Stimulated activated CD8-positive, alpha-beta memory T cell treated with anti-CD3 and anti-CD28 coated beads, Interleukin-4, amount 100 ng/mL, for 4 hours (primary cell): ENCODE measurements around the gene DYNLL1.
"Not testable (repeated sequence)": the region's sequence is repeated elsewhere in the genome, so short reads cannot be mapped to it uniquely, and the experiment has no call there.

ENCODE experiments used
- DNase-seq, 2 donors: peaks; one replicate each; pipeline ENCODE4 v3.0.0-alpha.2; 2020; ENCODE audit warnings: low read depth in 2 of 2, low spot score in 1 of 2

Gene DYNLL1

DNA sequence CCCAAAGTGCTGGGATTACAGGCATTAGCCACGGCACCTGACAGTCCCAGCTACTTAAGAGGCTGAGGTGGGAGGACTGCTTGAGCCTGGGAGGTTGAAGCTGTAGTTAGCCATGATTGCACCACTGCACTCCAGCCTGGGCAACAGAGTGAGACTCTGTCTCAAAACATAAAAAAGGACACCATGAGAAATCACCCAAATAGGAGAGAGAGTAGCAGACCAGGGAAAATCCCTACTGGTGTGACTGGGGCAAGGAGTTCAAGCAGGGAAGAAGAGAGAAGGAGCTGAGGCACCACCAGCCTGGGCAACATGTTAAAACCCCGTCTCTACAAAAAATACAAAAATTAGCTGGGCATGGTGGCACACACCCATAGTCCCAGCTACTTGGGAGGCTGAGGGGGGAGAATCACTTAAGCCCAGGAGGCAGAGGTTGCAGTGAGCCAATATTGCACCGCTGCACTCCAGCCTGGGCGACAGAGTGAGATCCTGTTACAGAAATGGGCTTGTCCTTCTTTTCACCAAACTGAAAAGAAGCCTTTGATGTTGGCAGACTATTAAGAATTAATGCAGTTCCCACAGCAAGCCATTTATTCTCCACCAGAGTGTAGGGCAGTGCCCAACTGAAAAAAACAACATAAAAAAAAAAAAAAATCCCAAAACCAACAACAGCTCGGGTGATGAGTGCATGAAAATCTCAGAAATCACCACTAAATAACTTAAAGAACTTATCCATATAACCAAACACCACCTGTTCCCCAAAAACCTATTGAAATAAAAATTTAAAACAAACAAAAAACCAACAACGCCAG lies 21.9 kb upstream of the DYNLL1 start:
- no peak for DNase-seq

DNA sequence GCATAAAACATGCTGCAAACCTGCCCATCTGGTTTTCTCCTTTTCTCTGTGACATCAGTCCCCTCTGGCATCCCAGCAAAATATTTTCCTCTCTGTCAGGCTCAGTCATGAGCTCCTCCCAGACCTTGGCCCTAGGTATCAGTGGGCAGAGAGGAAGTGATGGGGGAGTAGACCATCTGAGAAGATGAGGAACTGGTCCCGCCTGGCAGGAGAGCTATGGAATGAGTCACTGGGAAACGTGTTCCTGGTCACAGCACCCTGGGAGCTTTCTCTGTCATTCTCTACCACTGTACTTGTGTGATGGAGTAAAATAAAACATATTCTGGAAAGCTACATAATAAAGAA lies 21.3 kb upstream of the DYNLL1 start:
- no peak for DNase-seq

DNA sequence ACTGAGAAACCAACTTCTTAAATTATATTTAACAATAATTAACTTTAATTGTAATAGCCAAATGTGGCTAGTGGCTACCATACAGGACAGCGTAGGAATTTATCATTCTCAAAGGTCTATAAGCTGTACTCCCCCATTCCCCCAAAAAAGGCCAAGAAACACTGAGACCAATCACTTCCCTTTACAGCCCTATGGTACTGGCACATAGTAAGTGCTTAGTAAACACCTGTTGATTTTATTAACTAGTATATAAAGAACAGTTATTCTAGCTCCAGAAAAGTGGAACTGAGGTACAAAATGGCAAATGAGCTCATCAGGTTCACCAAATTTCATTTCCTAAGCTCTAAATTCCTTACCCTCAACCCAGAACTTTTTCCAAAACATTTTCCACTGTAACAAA lies 20.3 kb upstream of the DYNLL1 start:
- DNase-seq: no peak

DNA sequence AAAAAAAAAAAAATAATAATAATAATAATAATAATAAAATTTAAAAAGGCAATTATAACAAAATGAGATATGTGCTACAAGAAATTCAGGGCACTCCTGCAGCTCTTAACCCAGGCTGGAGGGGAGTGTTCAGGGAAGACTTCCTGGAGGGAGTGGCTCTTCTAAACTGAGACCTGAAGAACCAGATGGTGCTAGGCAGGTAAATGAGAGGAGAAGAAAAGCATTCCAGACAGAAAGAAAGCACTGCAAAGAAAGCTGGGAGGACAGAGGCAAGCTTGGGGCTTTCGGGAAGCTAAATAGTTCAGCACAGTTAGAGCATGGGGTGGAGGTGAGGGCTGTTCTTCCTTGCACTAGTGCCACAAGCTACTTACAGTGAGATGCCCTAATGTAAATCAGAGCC lies 16.5 kb upstream of the DYNLL1 start:
- no peak for DNase-seq

DNA sequence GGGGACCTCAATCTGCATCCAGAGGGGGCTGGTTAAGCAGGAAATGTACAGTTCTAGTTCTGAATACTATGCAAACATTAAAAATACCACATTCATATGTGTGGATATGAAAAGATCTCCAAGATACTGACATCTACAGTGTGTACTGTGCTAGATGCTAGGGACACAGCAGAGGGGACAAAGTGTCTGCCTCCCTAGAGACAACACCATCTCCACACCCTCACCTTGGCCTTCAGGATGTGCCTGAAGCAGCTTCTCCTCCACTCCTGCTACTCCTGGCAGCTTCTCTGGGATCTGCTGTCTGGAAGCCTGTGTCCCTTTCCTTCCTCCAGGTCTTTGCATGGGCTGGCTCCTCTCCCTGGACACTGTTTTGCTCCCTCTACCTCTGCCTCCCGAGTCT lies 15.7 kb upstream of the DYNLL1 start:
- DNase-seq: no peak

DNA sequence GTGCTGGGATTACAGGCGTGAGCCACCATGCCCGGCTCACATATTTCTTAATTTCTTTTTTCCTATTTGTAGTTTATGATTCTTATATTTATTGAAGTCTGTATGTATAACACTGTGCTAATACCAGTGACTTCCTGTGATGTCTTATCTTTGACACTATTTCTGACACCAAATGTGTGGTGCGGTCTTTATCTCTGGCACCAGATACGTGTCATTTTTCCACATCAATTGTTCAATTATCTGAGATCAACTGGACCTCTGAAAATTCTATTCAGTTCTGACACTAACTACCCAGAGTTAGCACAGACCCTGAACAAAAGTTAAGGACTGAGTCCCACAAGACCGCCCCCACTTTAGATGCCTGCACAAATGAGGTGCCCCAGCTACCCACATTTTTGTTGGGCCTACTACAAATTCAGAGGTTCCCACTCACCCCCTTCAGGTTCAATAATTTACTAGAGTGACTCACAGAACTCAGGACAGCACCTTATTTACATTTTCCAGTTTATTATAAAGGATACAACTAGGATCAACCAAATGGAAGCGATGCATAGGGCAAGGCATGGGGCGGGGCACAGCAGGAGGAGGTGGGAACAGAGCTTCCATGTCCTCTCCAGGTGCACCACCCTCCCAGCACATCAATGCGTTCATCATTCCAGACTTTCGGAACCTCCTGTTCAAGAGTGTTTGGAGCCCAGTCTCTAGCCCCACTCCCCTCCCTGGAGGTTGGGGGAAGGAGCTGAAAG lies 14.7 kb upstream of the DYNLL1 start:
- no peak for DNase-seq

DNA sequence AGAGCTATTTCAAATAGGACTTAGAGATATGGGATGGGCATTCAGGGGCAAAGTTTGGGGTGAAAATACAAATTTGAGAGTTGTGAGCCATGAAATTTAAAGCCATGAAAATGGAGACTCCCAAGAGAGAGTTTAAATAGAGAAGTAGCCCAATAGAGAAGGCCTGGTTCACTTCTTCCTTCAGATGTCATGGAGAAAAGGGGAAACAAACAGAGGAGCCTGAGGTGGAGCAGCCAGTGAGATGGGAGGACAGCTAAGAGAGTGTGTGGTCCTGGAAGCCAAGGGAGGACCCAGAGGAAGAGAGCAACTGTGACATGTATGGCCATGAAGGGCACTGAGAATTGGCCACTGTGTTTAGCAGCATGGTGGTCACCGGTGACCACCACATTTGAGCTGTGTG lies 12.3 kb upstream of the DYNLL1 start:
- no peak for DNase-seq

DNA sequence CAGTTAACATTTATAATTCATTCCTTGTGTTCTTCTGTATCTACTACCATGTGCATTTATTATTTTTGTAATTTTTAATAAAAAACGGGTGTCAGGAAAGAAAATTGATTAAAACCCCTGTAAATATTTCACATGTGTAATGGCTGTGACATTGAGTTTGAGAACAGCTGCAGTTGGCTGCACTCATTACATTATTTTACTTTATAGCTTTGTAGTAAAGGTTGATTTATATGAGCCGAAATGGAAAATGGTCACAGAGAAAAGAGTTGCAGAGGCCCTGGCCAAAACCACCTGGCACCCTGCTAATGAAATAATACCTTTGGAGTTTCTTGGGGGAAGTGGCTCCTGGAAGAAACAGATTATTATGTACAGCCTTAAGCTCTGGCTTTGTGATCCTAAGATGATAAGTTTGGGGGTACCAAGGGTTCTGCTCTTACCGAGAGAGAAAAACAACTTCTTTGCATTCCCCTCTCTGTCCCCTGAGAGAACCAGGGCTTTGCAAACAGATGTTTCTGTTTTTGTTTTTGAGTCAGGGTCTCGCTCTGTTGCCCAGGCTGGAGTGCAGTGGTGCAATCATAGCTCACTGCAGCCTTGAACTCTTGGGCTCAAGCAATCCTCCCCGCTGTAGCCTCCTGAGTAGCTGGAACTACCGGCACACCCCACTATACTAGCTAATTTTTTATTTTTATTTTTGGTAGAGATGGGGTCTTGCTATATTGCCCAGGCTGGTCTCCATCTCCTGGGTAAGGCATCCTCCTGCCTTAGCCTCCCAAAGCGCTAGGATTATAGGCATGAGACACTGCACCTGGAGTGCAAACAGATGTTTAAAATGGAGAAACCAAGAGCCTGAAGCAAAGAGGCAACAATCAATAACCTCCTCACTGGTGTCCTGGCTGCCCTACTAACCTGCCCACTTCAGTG lies 9.7 kb upstream of the DYNLL1 start:
- no peak for DNase-seq

DNA sequence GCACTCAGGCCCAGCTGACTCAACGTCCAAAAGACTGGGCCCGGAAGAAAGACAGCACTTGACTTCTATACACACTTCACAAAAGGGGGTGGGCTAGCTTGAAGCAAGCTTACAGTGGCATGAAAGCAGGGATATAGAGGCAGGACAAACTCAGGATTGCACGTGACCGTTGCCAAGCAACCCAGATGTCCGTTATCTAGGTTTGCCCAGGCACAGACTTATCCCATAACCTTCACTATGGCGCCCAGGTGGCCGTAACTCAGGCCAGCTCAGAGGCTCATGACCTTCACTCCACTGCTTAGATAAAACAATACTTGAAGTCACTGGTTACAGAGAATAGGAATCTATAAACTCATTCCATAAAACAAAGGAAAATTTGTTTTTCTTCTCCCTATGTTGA lies 8.4 kb upstream of the DYNLL1 start:
- DNase-seq: not testable (repeated sequence)

DNA sequence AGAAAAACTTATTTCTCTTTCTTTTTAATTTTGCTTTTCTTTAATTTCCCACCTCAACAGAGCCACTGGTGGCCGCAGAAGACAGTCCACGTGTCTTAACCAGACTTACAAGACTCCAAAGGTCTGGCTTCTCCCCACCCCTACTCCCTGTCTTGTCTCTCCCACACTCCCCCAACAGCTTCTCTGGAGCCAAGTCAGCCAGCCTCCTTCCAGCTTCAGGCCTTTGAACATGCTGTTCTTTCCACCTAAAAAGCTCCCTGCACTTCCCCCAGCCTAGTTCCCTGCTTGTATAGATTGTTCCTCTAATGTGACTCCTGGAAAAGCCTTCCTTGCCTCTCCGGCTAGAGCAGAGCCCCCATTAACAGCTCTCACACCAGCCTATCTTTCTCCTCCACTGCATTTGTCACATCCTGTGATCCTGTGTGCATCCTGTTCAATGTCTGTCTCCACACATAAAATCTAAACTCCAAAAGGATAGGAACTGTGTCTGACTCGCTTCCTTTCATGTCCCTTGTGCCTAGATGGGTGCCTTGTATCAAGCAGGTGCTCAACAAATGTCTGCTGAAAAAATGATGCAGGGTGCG lies 7.8 kb upstream of the DYNLL1 start:
- no peak for DNase-seq

DNA sequence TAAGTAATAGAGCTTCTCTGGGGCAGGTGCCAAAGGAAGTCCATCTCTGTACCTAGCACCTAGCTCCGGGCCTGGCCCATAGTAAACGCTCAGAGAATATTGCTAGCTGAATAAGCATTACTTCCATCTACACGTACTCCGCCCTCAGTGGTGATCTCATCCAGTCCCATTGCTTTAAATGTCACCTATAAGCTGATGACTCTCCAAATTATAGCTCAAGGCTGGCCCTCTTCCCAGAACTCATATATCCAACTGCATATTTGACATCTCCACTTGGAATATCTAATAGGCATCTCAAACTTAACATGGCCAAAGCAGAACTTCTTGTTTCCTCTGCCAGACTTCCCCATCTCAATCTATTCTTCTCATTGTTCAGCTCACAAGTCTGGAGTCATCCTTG lies 6.9 kb upstream of the DYNLL1 start:
- no peak for DNase-seq

DNA sequence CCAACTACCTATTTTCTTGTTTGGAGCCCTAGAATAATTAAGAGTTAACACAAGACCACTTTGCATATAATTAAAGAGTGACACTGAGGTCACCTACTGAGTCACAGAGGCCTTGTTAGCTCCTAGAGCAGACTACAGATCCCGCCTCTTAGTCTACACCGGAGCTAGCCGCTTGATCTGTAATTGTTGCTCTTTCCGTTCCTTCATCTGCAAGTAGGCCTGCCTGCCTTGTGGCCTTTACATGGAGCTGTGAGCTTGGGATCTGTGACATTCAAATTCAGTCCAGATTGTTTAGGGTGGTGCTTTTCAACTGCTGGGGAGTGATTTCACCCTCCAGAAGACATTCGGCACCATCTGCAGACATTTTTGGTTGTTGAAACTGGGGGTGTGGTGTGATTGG lies 5.6 kb upstream of the DYNLL1 start:
- DNase-seq: no peak

DNA sequence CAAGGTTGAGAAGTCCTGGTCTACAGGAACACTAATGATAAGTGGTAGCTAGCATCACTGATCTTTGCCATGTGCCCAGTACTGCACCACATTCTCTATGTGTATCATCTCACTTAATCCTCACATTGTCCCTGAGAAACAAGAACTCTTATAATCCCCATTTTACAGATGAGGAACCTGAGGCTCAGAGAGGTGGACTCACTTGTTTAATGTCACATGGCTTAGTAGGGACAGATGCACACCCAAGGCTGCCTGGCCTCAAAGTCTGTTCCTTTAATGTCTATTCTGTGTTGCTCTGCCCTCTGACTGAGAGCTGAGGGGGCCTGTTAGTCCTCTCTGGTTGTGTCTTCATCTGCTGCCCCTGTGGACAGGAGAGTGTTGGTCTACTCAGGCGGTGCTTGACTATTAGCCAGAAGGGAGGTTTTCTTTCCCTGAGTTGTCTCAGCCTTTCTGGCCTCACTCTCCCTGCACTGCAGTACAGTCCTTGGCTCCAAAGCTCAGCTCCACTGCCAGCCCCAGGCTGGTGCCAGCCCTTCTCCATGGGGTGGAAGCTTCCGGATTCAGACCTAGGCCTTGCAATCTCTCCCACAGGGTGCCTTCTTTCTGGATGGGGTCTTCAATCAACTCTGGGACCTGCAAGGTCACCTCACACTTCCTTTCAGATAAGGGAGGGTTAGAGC lies 4.9 kb upstream of the DYNLL1 start:
- no peak for DNase-seq

DNA sequence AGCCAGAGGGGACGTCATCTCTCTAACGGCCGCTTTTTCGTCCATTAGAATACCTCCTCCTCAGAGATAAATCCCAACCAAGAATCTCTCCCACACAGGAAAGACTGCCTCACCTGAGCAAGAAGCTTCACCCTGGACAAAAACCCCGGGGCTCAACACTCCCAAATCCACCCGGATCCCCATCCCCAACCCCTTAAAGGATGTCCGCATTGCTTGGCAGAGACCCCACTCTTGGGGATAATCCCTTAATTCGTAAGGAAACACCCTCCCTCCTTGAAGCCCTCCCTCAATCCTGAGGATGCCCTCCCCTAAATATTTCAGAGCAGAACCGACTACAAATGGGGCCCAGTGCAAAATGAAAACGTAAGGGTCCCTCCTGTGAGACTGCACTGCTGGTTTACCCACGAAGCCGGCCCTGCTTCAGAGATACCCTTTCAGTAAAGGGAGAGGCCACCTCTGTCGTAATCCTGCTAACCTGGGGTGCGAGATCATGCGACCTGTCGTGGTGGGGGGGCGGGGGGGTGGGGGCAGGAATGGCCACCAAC lies 655 bp upstream of the DYNLL1 start:
- no peak for DNase-seq

DNA sequence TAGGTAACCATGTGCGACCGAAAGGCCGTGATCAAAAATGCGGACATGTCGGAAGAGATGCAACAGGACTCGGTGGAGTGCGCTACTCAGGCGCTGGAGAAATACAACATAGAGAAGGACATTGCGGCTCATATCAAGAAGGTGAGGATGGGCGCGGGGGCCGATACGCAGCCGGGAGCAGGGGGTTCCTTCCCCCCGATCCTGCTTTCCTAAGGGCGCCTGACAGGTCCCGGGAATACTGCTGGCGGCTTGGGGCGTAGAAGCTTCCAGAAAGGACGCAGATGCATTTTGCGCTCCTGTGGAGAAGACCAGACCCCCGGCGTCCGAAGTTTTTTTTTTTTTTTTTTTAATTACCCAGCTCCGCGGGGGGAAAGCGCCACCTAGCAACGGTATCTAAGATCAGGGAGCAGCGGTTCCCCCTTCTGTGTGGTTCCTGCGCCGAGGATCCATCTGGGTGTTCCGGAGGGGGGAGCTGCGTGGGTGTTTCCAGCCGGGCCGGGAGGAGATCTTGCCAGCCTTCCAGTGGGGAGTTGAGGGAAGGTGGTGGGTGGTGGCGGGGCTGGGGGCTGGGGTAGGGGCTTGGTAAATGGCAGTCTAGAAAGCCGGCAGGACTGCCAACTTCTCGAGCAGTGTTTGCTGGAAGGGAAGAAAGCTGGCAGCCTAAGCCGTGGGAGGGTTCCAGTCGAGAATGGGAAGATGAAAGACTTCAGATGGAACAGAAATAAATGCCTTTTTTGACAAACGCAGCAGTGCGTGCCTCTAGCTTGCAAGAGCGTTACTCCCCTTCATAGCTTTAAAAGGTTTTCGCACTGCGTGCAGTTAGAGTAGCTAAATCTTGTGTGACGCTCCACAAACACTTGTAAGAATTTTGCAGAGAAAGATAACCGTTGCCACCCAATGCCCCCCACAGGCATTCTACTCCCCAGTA lies 764 bp downstream of the DYNLL1 start:
- peak; percentile 25 to 32 for DNase-seq

DNA sequence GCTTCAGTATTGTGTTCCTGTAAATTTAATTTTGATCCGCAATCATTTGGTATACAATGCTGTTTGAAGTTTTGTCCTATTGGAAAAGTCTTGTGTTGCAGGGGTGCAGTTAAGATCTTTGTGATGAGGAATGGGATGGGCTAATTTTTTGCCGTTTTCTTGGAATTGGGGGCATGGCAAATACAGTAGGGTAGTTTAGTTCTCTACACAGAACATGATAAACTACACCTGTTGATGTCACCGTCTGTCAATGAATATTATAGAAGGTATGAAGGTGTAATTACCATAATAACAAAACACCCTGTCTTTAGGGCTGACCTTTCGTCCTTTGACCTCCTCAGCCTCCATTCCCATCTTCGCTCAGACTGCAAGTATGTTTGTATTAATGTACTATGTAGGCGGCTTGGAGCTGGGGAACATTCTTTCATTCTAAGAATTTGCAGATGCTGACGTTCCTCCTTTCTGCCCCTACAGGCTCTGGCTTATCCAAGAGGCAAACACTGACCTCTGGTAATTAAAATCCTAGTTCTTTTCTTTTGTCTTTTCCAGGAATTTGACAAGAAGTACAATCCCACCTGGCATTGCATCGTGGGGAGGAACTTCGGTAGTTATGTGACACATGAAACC lies 1.7 kb downstream of the DYNLL1 start:
- no peak for DNase-seq

DNA sequence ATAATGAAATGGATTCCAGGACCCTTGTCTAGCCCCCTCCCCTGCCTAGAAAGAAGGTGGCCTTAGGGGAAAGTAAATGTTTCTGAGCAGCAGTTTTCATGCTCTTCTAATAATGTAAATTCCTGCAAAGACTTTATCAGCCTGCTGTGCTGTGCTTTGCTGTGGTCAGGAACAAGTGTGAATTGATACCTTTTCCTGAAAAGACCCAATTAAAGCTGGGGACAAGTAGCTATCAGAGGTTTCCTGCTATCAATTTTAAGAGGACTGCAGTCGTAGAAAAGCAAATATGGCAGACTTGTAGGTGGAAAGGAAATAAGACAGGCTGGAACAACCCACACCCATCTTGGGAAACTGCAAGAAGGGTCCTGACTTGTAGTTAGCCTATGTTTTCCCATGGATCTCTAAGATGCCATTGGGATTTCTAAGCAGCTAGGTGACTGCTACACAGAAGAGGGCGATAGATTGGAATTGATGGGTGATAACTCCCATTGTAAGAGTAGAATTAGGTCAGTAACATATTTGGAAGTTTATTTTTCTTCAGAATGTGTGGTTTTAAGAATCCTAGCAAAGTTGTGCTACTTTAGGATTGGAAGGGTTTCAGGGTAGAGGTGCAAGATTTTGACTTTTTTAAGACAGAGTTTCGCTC lies 3.1 kb downstream of the DYNLL1 start:
- DNase-seq: no peak

DNA sequence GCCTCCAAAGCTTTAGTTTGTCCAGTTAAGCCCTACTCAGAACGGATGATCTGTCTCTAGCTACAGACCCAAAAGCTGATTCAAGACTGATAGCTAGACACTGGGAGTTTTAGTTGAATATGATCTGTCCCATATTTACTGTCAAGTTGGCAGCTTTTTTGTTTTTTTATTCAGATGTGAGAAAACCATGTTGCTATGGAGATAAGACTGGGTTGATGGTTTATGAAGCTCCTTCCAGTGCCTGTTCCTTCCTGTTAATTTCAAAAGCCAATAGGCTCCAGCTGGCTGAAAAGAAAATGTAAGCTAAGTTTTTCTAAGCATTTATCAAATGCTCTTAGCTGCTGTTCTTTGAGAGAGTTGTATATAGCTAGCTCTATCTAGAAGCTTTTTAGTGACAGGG lies 4.7 kb downstream of the DYNLL1 start:
- no peak for DNase-seq

DNA sequence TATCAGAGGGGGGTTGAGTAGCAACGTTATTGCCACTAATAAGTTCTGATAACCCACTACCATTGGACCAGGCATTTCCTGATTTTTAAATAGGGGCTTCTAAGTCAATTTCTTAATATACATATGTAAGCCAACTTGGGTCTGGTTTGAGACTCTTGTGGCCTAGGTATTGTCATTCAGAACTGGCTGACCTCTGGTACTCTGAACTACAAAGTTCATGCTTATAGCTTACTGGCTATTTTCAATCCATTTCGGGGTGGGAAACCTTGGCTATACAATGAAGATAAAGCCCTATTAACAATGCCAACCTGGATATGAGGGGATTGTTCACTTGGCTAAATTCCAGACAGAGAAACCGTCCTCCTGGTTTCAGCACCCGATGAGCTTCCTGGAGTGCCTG lies 8.7 kb downstream of the DYNLL1 start:
- no peak for DNase-seq
